RWPE2 (cell line): ENCODE results near the gene CCDC51.

Experiments
- ATAC-seq: fragments of 200-7000 bp; cut with Tn5 transposase; 3 replicates; pipeline ENCODE4 v1.9.1; 2021; ENCODE audit warnings: low read depth
- DNase-seq: peaks from one replicate; pipeline ENCODE4 v3.0.0-alpha.2; 2020; ENCODE audit warnings: low spot score
- H3K27ac ChIP-seq: fragments of 450-650 bp; 2 replicates; pipeline ENCODE4 v1.5.1; 2017; ENCODE audit warnings: mild to moderate bottlenecking; ENCODE audit not compliant: poor library complexity, severe bottlenecking
- H3K27me3 ChIP-seq: fragments of 250-450 bp; sonication (Bioruptor Pico); 2 replicates; pipeline ENCODE4 v1.5.1; 2021; ENCODE audit warnings: mild to moderate bottlenecking, moderate library complexity; ENCODE audit not compliant: insufficient read depth, poor library complexity, severe bottlenecking
- H3K36me3 ChIP-seq: fragments of 250-450 bp; sonication (Bioruptor Pico); 2 replicates; pipeline ENCODE4 v1.5.1; 2020; ENCODE audit warnings: low read depth, mild to moderate bottlenecking, moderate library complexity
- H3K4me1 ChIP-seq: fragments of 250-450 bp; sonication (Bioruptor Pico); 2 replicates; pipeline ENCODE4 v1.5.1; 2021; ENCODE audit warnings: mild to moderate bottlenecking, moderate library complexity; ENCODE audit not compliant: insufficient read depth, poor library complexity, severe bottlenecking
- H3K4me3 ChIP-seq: fragments of 250-450 bp; sonication (Bioruptor Pico); 2 replicates; pipeline ENCODE4 v1.5.1; 2021; ENCODE audit warnings: mild to moderate bottlenecking, moderate library complexity; ENCODE audit not compliant: severe bottlenecking
- H3K9me3 ChIP-seq: fragments of 250-450 bp; sonication (Bioruptor Pico); 2 replicates; pipeline ENCODE4 v1.5.1; 2021; ENCODE audit warnings: mild to moderate bottlenecking, moderate library complexity; ENCODE audit not compliant: severe bottlenecking
- TF ChIP-seq, protein P1 (sequence below): fragments of 450-650 bp; IDR thresholded peaks from one replicate; pipeline ENCODE4 v1.5.1; 2017; ENCODE audit warnings: mild to moderate bottlenecking, moderate library complexity; ENCODE audit not compliant: poor library complexity, severe bottlenecking

Gene CCDC51

DNA sequence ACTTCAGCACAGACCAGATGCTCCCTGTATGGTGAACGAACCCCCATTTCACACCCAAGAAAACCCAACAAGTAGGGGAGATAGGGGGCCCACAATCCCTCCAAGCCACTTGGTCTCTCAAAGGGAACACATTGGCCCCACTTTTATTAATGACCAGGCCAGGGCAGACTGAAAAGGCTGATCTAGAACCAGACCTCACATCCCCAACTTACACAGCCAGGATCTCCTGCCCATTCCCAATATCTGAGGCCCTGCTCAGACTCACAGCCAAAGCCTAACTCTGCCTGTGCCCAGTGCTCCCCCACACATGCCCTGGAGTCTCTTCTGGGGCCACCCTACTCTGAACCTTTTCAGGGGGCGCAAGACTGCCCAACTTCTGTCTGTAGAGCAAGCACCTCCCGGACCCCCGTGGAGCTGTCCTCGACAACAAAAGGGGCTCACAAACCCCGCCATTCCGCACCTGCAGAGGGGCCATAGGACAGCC, 11.8 kb downstream of the CCDC51 start:
- Histone ChIP-seq H3K27ac (peak overlapping the region; percentile 92), H3K4me1 (peaks cover 47% of the 10 kb centered on the region), H3K36me3 (peaks cover 53% of the 10 kb centered on the region), H3K27me3 (no peaks in the 10 kb centered on the region), H3K9me3 (no peaks in the 10 kb centered on the region), H3K4me3 (peak overlapping the region; percentile 84)
- TF ChIP-seq, protein P1, sequence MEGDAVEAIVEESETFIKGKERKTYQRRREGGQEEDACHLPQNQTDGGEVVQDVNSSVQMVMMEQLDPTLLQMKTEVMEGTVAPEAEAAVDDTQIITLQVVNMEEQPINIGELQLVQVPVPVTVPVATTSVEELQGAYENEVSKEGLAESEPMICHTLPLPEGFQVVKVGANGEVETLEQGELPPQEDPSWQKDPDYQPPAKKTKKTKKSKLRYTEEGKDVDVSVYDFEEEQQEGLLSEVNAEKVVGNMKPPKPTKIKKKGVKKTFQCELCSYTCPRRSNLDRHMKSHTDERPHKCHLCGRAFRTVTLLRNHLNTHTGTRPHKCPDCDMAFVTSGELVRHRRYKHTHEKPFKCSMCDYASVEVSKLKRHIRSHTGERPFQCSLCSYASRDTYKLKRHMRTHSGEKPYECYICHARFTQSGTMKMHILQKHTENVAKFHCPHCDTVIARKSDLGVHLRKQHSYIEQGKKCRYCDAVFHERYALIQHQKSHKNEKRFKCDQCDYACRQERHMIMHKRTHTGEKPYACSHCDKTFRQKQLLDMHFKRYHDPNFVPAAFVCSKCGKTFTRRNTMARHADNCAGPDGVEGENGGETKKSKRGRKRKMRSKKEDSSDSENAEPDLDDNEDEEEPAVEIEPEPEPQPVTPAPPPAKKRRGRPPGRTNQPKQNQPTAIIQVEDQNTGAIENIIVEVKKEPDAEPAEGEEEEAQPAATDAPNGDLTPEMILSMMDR, result no peak
- ATAC-seq (no peak), DNase-seq (peak; percentile 38)

GRCh38 chr3:48427630-48427962, 12.3 kb downstream of the CCDC51 start:
- ATAC-seq, result no peak
- DNase-seq, result peak; percentile 38
- H3K4me1 ChIP-seq, result peaks cover 42% of the 10 kb centered on the region
- no peaks in the 10 kb centered on the region for H3K27me3 ChIP-seq
- H3K4me3 ChIP-seq, result peak overlapping the region; percentile 84
- peak overlapping the region; percentile 92 for H3K27ac ChIP-seq
- H3K36me3 ChIP-seq, result peaks cover 53% of the 10 kb centered on the region
- H3K9me3 ChIP-seq, result no peaks in the 10 kb centered on the region
- TF ChIP-seq, protein P1, result no peak

DNA sequence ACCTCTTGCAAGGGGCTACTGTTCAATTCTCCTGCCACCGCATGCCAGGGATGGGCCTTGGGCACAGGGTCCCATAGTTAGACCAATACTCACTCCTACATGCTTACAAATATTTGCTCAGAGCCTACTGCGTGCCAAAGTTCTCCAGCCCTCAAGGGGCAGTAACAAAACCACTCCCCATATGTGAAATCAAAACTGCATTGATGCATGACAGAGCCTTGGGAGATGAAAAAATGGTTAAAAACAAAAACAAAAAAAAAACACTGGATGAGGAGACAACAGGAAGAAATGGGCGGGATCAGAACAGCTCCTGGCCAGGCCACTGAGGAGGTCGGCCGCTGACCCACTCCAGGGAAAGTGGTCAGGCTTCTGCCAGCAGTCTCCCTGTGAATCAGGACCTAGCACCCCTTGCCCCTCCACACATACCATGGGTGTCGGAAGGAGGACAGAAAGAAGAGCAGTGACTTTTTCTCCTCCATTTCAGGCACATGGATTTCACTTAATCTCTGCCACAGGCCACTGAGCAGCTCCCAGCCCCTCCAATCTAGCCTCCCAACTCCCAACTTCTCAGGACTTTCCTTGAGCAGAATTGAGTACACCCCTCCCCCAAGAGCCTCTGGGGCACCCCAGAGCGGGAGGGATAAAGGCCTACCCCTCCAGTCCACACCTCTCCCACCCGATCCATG, 12.8 kb downstream of the CCDC51 start:
- no peak for DNase-seq
- Histone ChIP-seq H3K4me1 (peaks cover 37% of the 10 kb centered on the region), H3K9me3 (no peaks in the 10 kb centered on the region), H3K27me3 (no peaks in the 10 kb centered on the region), H3K4me3 (peak overlapping the region; percentile 84), H3K36me3 (peaks cover 53% of the 10 kb centered on the region), H3K27ac (peak overlapping the region; percentile 92)
- ATAC-seq, result no peak
- TF ChIP-seq, protein P1, result no peak

DNA sequence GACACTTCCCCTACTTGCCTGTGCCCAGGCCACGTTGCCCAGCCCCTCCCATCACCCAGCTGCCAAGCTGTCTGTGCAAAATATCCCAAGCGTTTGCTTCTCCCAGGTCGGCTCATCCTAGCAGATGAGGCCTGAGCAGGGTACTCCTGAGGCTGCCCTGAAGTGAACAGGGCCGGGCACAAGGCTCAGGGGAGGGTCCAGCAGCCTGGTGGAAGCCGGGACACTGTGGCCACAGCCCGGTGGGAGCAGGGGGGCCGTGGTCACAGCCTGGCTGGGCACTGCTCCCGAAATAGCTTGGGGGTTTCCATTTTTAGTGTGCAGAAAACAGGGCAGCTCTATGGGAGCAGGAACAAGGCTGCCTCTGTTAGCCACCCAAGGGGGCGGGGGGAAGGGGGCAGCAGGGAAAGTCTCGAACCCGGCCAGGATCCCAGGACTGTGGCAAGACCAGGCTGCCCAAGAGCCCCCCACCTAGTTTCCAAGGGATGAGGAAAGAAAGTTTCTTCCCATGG, 13.5 kb downstream of the CCDC51 start:
- DNase-seq (no peak), ATAC-seq (no peak)
- H3K9me3 ChIP-seq, result no peaks in the 10 kb centered on the region
- H3K36me3 ChIP-seq, result peaks cover 55% of the 10 kb centered on the region
- H3K4me1 ChIP-seq, result peaks cover 30% of the 10 kb centered on the region
- TF ChIP-seq, protein P1, result no peak
- no peak overlapping the region for H3K4me3 ChIP-seq
- H3K27ac ChIP-seq, result peak overlapping the region; percentile 92
- no peaks in the 10 kb centered on the region for H3K27me3 ChIP-seq

DNA sequence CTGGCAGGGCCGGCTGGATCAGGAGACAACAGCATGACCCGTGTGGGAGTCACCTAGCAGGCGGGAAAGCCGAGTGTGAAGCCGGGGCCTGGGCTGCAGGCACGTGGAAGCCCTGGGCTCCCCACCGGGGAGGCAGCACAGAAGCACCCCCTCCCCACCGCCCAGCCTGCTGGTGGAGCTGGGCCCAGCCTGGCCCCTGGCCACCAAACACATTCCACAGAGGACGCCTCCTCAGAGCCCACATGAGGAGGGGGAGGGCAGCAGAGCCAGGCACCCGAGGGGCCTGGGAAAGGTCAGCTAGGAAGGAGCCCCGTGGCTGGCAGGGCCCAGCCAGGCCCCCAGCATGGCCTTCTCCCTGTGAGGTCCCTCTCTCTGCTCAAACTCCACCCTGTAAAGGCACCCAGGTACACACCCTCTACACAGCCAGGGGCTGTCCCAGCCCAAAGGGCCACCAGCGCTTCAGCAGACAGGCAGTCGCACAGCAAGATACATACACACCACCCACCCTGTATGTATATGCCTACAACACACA, 14.6 kb downstream of the CCDC51 start:
- ATAC-seq, result no peak
- Histone ChIP-seq H3K4me3 (no peak overlapping the region), H3K4me1 (peaks cover 19% of the 10 kb centered on the region), H3K36me3 (peaks cover 66% of the 10 kb centered on the region), H3K27ac (peak overlapping the region; percentile 92), H3K9me3 (no peaks in the 10 kb centered on the region), H3K27me3 (no peaks in the 10 kb centered on the region)
- TF ChIP-seq, protein P1, result no peak
- no peak for DNase-seq
